Measurements from ENCODE around the gene ZBTB16. TPM values are rescaled to one million over a fixed set of nuclear protein-coding genes. Genes with fewer than 3 reads are reported as not detected.

The ZBTB16 gene
- total RNA-seq, 4 donors from 2014 or later, result 10.4 to 137 (median 18.8) TPM

DNA sequence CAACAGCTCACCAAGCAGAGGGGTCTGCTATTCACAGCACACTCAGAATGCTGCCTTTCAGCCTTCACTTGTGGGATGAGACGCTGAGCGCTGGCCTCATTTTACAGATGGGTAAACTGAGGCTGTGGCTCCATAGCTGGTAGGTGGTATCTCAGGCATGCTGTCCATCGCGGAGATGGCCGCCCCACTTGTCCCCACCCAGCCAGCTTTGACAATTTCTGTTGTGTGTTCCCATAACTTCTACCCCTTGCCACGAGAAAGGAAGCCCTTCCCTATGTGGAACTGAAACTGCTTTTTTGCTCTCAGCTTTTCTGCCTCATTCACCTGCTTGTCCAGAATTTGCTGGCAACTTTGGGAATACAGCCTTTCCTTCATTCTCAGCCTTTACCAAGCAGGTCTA, 200.6 kb downstream of the ZBTB16 start:
- H3K4me3 ChIP-seq, result peak overlapping the region in 2 of 4 donors; percentile 20 to 38
- intact Hi-C loops (cut with DNase I), result loop anchor here (5.0 to 10.0 kb wide), 2 partner anchors 228 to 265 kb away; no protein-coding TSS in a partner anchor
- peaks cover 17 to 57% (median 41%) of the 10 kb centered on the region in 3 donors for H3K4me1 ChIP-seq
- H3K27me3 ChIP-seq, result peaks cover 0 to 3% (median 0%) of the 10 kb centered on the region in 4 donors
- 87 to 89% methylated on average over 6 of the region's 6 CpGs for WGBS, 2 donors
- DNase-seq, result no peak
- H3K27ac ChIP-seq, result peak overlapping the region in 3 of 4 donors; percentile 71 to 88 (median 74)
- TF ChIP-seq, protein P1, sequence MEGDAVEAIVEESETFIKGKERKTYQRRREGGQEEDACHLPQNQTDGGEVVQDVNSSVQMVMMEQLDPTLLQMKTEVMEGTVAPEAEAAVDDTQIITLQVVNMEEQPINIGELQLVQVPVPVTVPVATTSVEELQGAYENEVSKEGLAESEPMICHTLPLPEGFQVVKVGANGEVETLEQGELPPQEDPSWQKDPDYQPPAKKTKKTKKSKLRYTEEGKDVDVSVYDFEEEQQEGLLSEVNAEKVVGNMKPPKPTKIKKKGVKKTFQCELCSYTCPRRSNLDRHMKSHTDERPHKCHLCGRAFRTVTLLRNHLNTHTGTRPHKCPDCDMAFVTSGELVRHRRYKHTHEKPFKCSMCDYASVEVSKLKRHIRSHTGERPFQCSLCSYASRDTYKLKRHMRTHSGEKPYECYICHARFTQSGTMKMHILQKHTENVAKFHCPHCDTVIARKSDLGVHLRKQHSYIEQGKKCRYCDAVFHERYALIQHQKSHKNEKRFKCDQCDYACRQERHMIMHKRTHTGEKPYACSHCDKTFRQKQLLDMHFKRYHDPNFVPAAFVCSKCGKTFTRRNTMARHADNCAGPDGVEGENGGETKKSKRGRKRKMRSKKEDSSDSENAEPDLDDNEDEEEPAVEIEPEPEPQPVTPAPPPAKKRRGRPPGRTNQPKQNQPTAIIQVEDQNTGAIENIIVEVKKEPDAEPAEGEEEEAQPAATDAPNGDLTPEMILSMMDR (IDR thresholded peaks at IDR 0.05), result no peak
- no peak for TF ChIP-seq POLR2A (IDR thresholded peaks at IDR 0.05)
- peaks cover 0 to 12% (median 0%) of the 10 kb centered on the region in 3 donors for H3K36me3 ChIP-seq
- H3K9me3 ChIP-seq, result no peaks in the 10 kb centered on the region

DNA sequence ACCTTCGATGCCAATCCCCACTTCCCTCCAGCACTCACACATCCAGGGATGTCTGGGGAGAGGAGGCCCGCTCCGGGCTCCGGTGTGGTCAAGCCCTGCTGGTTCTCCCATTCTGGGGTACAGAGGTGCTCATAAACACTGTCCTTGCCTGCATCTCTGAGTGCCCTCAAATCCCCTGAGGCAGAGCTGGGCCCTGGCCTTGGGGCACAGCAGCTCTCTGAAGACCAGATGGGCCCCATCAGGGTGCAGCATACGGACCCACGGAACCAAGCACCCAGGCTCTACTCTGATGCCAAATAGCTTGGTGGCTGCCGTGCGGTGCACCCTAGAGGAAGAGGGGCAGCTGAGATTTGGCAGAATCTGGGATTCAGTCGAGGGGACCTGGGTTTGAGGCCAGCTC, 201.0 kb downstream of the ZBTB16 start:
- peaks cover 17 to 57% (median 41%) of the 10 kb centered on the region in 3 donors for H3K4me1 ChIP-seq
- H3K4me3 ChIP-seq, result peak overlapping the region in 2 of 4 donors; percentile 6 to 38
- peaks cover 0 to 12% (median 0%) of the 10 kb centered on the region in 3 donors for H3K36me3 ChIP-seq
- WGBS, 2 donors, result 72 to 89% methylated on average over 1 to 4 of the region's 9 CpGs
- H3K9me3 ChIP-seq, result no peaks in the 10 kb centered on the region
- peak overlapping the region in 3 of 4 donors; percentile 71 to 88 (median 74) for H3K27ac ChIP-seq
- intact Hi-C loops (cut with DNase I), result loop anchor here (5.0 to 10.0 kb wide), 2 partner anchors 228 to 266 kb away; no protein-coding TSS in a partner anchor
- DNase-seq, result no peak
- peaks cover 0 to 3% (median 0%) of the 10 kb centered on the region in 4 donors for H3K27me3 ChIP-seq
- TF ChIP-seq, protein P1 (IDR thresholded peaks at IDR 0.05), result no peak
- TF ChIP-seq POLR2A (IDR thresholded peaks at IDR 0.05), result no peak

DNA sequence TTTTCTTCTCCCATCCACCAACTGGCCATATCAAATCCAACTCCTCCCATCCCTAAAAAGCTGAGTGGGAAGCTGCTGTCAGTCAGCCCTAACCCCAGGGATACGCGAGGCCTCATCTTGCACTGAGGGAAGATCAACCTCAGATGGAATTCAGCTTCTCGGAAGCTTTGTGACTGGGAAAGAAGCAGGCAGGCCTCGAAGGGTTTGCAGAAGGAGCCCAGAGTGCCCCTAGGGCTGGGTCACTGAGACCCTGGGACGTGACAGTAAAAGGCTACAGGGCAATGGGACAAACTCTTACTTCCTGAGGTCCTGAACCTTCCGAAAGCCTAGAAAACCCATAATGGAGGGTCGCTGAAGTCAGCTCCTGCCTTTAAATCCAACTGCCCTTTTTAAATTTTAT, 202.3 kb downstream of the ZBTB16 start:
- Histone ChIP-seq H3K27me3 (peaks cover 0 to 3% (median 0%) of the 10 kb centered on the region in 4 donors), H3K4me1 (peaks cover 17 to 47% (median 35%) of the 10 kb centered on the region in 3 donors)

DNA sequence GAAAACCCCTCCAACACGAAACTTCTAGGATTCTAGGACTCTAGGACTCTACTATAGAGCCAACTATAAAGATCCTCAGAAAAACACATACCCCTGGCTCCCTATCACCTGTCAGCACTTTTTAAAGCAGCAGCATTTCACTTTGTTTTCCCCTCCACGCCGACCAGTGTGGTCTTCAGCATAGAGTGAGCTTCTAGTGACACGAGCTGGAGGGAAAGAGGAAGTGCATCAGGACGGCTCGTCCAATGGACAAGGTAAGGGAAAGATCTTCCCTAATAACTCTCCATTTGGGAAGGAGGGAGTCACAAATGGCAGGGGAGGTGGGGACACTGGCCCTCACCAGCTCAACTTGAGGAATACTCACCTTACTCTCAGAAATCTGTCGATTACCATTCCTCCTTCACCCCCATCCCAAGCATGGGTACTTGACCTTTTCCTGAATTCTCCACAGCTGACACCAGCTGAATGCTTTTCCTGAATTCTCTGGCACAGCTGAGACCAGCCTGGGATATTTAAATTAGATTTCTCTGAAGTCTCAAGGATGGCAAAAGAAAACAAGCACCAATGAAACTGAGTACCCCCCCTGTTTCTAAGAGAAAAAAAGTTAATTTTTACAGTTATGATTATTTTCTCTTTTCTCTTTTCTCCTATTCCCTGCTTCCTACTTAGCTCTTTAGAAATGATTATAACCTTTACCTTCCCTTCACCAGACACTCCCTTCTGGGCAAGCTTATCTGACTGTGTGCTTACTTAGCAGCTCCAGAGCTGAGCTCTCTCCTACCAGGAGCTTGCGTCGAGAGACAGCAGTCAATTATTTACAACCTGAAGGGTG, 203.4 kb downstream of the ZBTB16 start:
- WGBS, 2 donors, result 25 to 36% methylated on average over 6 to 9 of the region's 9 CpGs
- no peak for DNase-seq

More for the DNA sequence above, 202.3 kb downstream of the ZBTB16 start:
- peaks cover 0 to 4% (median 0%) of the 10 kb centered on the region in 3 donors for H3K36me3 ChIP-seq
- WGBS, 2 donors, result 66 to 86% methylated on average over 7 of the region's 7 CpGs
- intact Hi-C loops (cut with DNase I), result loop anchor here (5.0 to 10.0 kb wide), 2 partner anchors 229 to 267 kb away; no protein-coding TSS in a partner anchor
- DNase-seq, result no peak
- H3K9me3 ChIP-seq, result no peaks in the 10 kb centered on the region
- no peak overlapping the region for H3K4me3 ChIP-seq
- peak overlapping the region in 1 of 4 donors; percentile 50 for H3K27ac ChIP-seq
- no peak for TF ChIP-seq POLR2A (IDR thresholded peaks at IDR 0.05)
- TF ChIP-seq, protein P1 (IDR thresholded peaks at IDR 0.05), result no peak

More for the DNA sequence above, 203.4 kb downstream of the ZBTB16 start:
- no peaks in the 10 kb centered on the region for H3K9me3 ChIP-seq
- no peak overlapping the region for H3K4me3 ChIP-seq
- no peaks in the 10 kb centered on the region for H3K36me3 ChIP-seq
- peaks cover 0 to 3% (median 0%) of the 10 kb centered on the region in 4 donors for H3K27me3 ChIP-seq
- peak in 1 of 4 donors; percentile 7 for TF ChIP-seq POLR2A (IDR thresholded peaks at IDR 0.05)
- TF ChIP-seq, protein P1 (IDR thresholded peaks at IDR 0.05), result peak in 4 of 6 experiments; percentile 50 to 60 (median 56)
- intact Hi-C loops (cut with DNase I), result loop anchor here (5.0 to 10.0 kb wide), 2 partner anchors 231 to 268 kb away; no protein-coding TSS in a partner anchor
- peaks cover 13 to 36% (median 26%) of the 10 kb centered on the region in 3 donors for H3K4me1 ChIP-seq
- H3K27ac ChIP-seq, result no peak overlapping the region

All from esophagus squamous epithelium (tissue), 5 donors.